Measurements from ENCODE around the gene REG3G. TPM values are rescaled to one million over a fixed set of nuclear protein-coding genes. Genes with fewer than 3 reads are reported as not detected.

REG3G gene
- total RNA-seq, 2 donors from 2014 or later = not detected

- no peaks in the 10 kb centered on the region for H3K27me3 ChIP-seq (replicated peaks; ENCODE audit: insufficient read depth)
- H3K27ac ChIP-seq = no peak overlapping the region
- TF ChIP-seq, protein P1, sequence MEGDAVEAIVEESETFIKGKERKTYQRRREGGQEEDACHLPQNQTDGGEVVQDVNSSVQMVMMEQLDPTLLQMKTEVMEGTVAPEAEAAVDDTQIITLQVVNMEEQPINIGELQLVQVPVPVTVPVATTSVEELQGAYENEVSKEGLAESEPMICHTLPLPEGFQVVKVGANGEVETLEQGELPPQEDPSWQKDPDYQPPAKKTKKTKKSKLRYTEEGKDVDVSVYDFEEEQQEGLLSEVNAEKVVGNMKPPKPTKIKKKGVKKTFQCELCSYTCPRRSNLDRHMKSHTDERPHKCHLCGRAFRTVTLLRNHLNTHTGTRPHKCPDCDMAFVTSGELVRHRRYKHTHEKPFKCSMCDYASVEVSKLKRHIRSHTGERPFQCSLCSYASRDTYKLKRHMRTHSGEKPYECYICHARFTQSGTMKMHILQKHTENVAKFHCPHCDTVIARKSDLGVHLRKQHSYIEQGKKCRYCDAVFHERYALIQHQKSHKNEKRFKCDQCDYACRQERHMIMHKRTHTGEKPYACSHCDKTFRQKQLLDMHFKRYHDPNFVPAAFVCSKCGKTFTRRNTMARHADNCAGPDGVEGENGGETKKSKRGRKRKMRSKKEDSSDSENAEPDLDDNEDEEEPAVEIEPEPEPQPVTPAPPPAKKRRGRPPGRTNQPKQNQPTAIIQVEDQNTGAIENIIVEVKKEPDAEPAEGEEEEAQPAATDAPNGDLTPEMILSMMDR (IDR thresholded peaks at IDR 0.05) = no peak
- H3K4me3 ChIP-seq = no peak overlapping the region
- DNase-seq (ENCODE audit: low spot score) (no peak), ATAC-seq (ENCODE audit: insufficient number of reproducible peaks, low FRiP score, low read depth) (no peak)
- H3K36me3 ChIP-seq = no peaks in the 10 kb centered on the region
- H3K9me3 ChIP-seq = no peaks in the 10 kb centered on the region
- no peaks in the 10 kb centered on the region for H3K4me1 ChIP-seq (ENCODE audit: control insufficient read depth in 1 of 2, low read depth in 2 of 2)
These were observed 14.0 kb upstream of the REG3G start for GRCh38 chr2:79011496-79011895.

DNA sequence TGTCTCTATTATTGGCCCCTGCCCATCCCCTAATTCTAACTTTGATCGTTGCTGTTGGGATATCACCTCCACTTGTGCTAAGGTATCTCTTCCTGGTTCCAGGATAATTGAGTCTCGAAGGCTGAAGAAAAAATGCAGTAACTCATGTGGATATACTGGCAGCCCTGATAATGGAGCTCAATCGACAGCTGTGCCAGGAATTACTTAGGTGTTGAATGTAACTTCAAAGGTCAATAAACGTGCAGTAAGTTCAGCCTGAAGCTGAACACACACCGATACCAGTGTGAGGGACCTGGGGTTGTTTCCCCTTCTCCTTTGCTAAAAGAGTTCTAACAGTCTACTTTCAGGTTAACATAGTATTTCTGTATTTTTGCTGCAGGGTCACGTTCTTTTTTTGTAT is 11.9 kb upstream of the REG3G start:
- Histone ChIP-seq H3K36me3 (no peaks in the 10 kb centered on the region), H3K27me3 (replicated peaks; ENCODE audit: insufficient read depth) (no peaks in the 10 kb centered on the region), H3K4me3 (no peak overlapping the region), H3K9me3 (no peaks in the 10 kb centered on the region), H3K27ac (no peak overlapping the region), H3K4me1 (ENCODE audit: control insufficient read depth in 1 of 2, low read depth in 2 of 2) (no peaks in the 10 kb centered on the region)
- TF ChIP-seq, protein P1 (IDR thresholded peaks at IDR 0.05) = no peak
- no peak for DNase-seq (ENCODE audit: low spot score)
- no peak for ATAC-seq (ENCODE audit: insufficient number of reproducible peaks, low FRiP score, low read depth)

- ATAC-seq (ENCODE audit: insufficient number of reproducible peaks, low FRiP score, low read depth) = no peak
- H3K9me3 ChIP-seq = no peaks in the 10 kb centered on the region
- DNase-seq (ENCODE audit: low spot score) = no peak
- TF ChIP-seq, protein P1 (IDR thresholded peaks at IDR 0.05) = no peak
- no peaks in the 10 kb centered on the region for H3K36me3 ChIP-seq
- H3K27me3 ChIP-seq (replicated peaks; ENCODE audit: insufficient read depth) = no peaks in the 10 kb centered on the region
- H3K27ac ChIP-seq = no peak overlapping the region
- H3K4me1 ChIP-seq (ENCODE audit: control insufficient read depth in 1 of 2, low read depth in 2 of 2) = no peaks in the 10 kb centered on the region
- H3K4me3 ChIP-seq = no peak overlapping the region
These were observed 9.2 kb upstream of the REG3G start for GRCh38 chr2:79016342-79016741.

DNA sequence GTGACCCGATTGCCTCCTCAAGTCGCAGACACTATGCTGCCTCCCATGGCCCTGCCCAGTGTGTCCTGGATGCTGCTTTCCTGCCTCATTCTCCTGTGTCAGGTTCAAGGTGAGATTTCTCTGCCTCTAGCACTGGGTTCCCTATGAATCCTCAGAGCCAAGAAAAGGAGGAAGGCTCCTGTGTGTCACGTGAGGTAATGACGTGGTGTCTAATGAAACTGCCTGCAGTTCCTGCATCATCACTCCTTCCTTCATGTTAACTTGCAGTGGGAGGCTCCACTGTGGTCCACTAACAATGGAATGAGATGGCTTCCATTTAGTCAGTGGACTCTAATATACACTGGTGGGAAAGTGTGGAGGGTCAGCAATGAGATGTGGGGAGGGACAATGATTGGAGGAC is 559 bp downstream of the REG3G start:
- H3K36me3 ChIP-seq = no peaks in the 10 kb centered on the region
- H3K27me3 ChIP-seq (replicated peaks; ENCODE audit: insufficient read depth) = no peaks in the 10 kb centered on the region
- no peaks in the 10 kb centered on the region for H3K4me1 ChIP-seq (ENCODE audit: control insufficient read depth in 1 of 2, low read depth in 2 of 2)
- TF ChIP-seq, protein P1 (IDR thresholded peaks at IDR 0.05) = no peak
- DNase-seq (ENCODE audit: low spot score) = no peak
- no peak overlapping the region for H3K4me3 ChIP-seq
- no peaks in the 10 kb centered on the region for H3K9me3 ChIP-seq
- no peak for ATAC-seq (ENCODE audit: insufficient number of reproducible peaks, low FRiP score, low read depth)
- H3K27ac ChIP-seq = no peak overlapping the region

- no peaks in the 10 kb centered on the region for H3K27me3 ChIP-seq (replicated peaks; ENCODE audit: insufficient read depth)
- DNase-seq (ENCODE audit: low spot score) = no peak
- no peak overlapping the region for H3K27ac ChIP-seq
- H3K36me3 ChIP-seq = no peaks in the 10 kb centered on the region
- TF ChIP-seq, protein P1 (IDR thresholded peaks at IDR 0.05) = no peak
- no peaks in the 10 kb centered on the region for H3K9me3 ChIP-seq
- no peak overlapping the region for H3K4me3 ChIP-seq
- no peaks in the 10 kb centered on the region for H3K4me1 ChIP-seq (ENCODE audit: control insufficient read depth in 1 of 2, low read depth in 2 of 2)
- ATAC-seq (ENCODE audit: insufficient number of reproducible peaks, low FRiP score, low read depth) = no peak
These were observed 14.4 kb downstream of the REG3G start for GRCh38 chr2:79039944-79040343.
